ENCODE data around the gene TARS1.

GRCh38 chr5:33491941-33492340 is 51.2 kb downstream of the TARS1 start:
- TF ChIP-seq, protein P1, sequence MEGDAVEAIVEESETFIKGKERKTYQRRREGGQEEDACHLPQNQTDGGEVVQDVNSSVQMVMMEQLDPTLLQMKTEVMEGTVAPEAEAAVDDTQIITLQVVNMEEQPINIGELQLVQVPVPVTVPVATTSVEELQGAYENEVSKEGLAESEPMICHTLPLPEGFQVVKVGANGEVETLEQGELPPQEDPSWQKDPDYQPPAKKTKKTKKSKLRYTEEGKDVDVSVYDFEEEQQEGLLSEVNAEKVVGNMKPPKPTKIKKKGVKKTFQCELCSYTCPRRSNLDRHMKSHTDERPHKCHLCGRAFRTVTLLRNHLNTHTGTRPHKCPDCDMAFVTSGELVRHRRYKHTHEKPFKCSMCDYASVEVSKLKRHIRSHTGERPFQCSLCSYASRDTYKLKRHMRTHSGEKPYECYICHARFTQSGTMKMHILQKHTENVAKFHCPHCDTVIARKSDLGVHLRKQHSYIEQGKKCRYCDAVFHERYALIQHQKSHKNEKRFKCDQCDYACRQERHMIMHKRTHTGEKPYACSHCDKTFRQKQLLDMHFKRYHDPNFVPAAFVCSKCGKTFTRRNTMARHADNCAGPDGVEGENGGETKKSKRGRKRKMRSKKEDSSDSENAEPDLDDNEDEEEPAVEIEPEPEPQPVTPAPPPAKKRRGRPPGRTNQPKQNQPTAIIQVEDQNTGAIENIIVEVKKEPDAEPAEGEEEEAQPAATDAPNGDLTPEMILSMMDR (conservative IDR thresholded peaks at IDR 0.05; ENCODE audit: low read length) = no peak
- no peak for TF ChIP-seq EZH2phosphoT487 (IDR thresholded peaks at IDR 0.05; ENCODE audit: borderline replicate concordance, low read depth, low read length)
